BLaER1 (cell line): ENCODE data around the gene USP54.

Experiments
- H3K27ac ChIP-seq: shearing (Covaris generic); formaldehyde crosslinking; 2 replicates; pipeline ENCODE4 v1.8.1; 2022
- H3K27me3 ChIP-seq: shearing (Covaris generic); formaldehyde crosslinking; 2 replicates; pipeline ENCODE4 v1.8.1; 2022
- H3K36me3 ChIP-seq: shearing (Covaris generic); formaldehyde crosslinking; 2 replicates; pipeline ENCODE4 v1.8.1; 2022
- H3K4me1 ChIP-seq: shearing (Covaris generic); formaldehyde crosslinking; 2 replicates; pipeline ENCODE4 v1.8.1; 2022
- H3K4me2 ChIP-seq: shearing (Covaris generic); formaldehyde crosslinking; 2 replicates; pipeline ENCODE4 v1.8.1; 2022
- H3K4me3 ChIP-seq: shearing (Covaris generic); formaldehyde crosslinking; 2 replicates; pipeline ENCODE4 v1.8.1; 2022
- H3K9ac ChIP-seq: shearing (Covaris generic); formaldehyde crosslinking; 2 replicates; pipeline ENCODE4 v1.8.1; 2022
- H3K9me3 ChIP-seq: shearing (Covaris generic); formaldehyde crosslinking; 2 replicates; pipeline ENCODE4 v1.8.1; 2022
- H4K20me1 ChIP-seq: shearing (Covaris generic); formaldehyde crosslinking; 2 replicates; pipeline ENCODE4 v1.8.1; 2022
- Cebpa-rat ChIP-seq: shearing (Covaris generic); IDR thresholded peaks from 2 replicates; pipeline ENCODE4 v1.8.1; 2022

Gene USP54

GRCh38 chr10:73485320-73485719 is 105.8 kb downstream of the USP54 start:
- Histone ChIP-seq H3K4me2 (no peak overlapping the region), H3K27ac (no peak overlapping the region), H3K4me1 (no peaks in the 10 kb centered on the region), H4K20me1 (peaks cover 39% of the 10 kb centered on the region; the same call in 1 of the 2 replicates), H3K27me3 (no peaks in the 10 kb centered on the region), H3K4me3 (no peak overlapping the region), H3K36me3 (peaks cover 43% of the 10 kb centered on the region), H3K9me3 (0 out of 2 replicates have a peak, but pooled peaks cover 5% of the 10 kb centered on the region), H3K9ac (no peak overlapping the region)
- no peak for TF ChIP-seq Cebpa-rat

- Histone ChIP-seq H4K20me1 (peaks cover 23% of the 10 kb centered on the region; the same call in 1 of the 2 replicates), H3K36me3 (peaks cover 60% of the 10 kb centered on the region), H3K27me3 (no peaks in the 10 kb centered on the region), H3K9ac (no peak overlapping the region), H3K27ac (no peak overlapping the region), H3K9me3 (0 out of 2 replicates have a peak, but pooled peaks cover 5% of the 10 kb centered on the region), H3K4me3 (no peak overlapping the region), H3K4me1 (peaks cover 10% of the 10 kb centered on the region), H3K4me2 (no peak overlapping the region)
- TF ChIP-seq Cebpa-rat = no peak
Measured at GRCh38 chr10:73480158-73480557, 111.0 kb downstream of the USP54 start.

- peaks cover 10% of the 10 kb centered on the region for H3K4me1 ChIP-seq
- H3K9me3 ChIP-seq = 0 out of 2 replicates have a peak, but pooled peaks cover 5% of the 10 kb centered on the region
- no peak overlapping the region for H3K4me3 ChIP-seq
- peak overlapping the region; percentile 22; the same call in 1 of the 2 replicates for H3K4me2 ChIP-seq
- H4K20me1 ChIP-seq = peaks cover 23% of the 10 kb centered on the region; the same call in 1 of the 2 replicates
- H3K27ac ChIP-seq = no peak overlapping the region
- H3K27me3 ChIP-seq = no peaks in the 10 kb centered on the region
- no peak overlapping the region for H3K9ac ChIP-seq
- no peak for TF ChIP-seq Cebpa-rat
- H3K36me3 ChIP-seq = peaks cover 67% of the 10 kb centered on the region
Measured at GRCh38 chr10:73478636-73479035, 112.5 kb downstream of the USP54 start.

GRCh38 chr10:73471226-73471625 is 119.9 kb downstream of the USP54 start:
- no peaks in the 10 kb centered on the region for H4K20me1 ChIP-seq
- H3K4me3 ChIP-seq = no peak overlapping the region
- H3K9ac ChIP-seq = no peak overlapping the region
- no peak overlapping the region for H3K4me2 ChIP-seq
- no peaks in the 10 kb centered on the region for H3K27me3 ChIP-seq
- H3K36me3 ChIP-seq = peaks cover 85% of the 10 kb centered on the region
- H3K4me1 ChIP-seq = peaks cover 15% of the 10 kb centered on the region
- no peaks in the 10 kb centered on the region for H3K9me3 ChIP-seq
- no peak overlapping the region for H3K27ac ChIP-seq
- no peak for TF ChIP-seq Cebpa-rat

- H3K27me3 ChIP-seq = no peaks in the 10 kb centered on the region
- peaks cover 83% of the 10 kb centered on the region for H3K36me3 ChIP-seq
- TF ChIP-seq Cebpa-rat = no peak
- no peaks in the 10 kb centered on the region for H4K20me1 ChIP-seq
- H3K9ac ChIP-seq = no peak overlapping the region
- H3K9me3 ChIP-seq = no peaks in the 10 kb centered on the region
- H3K4me2 ChIP-seq = peak overlapping the region; percentile 48
- H3K4me1 ChIP-seq = peaks cover 15% of the 10 kb centered on the region
- no peak overlapping the region for H3K27ac ChIP-seq
- no peak overlapping the region for H3K4me3 ChIP-seq
Measured at GRCh38 chr10:73469579-73469978, 121.6 kb downstream of the USP54 start.

GRCh38 chr10:73467206-73467605 is 123.9 kb downstream of the USP54 start:
- H3K27ac ChIP-seq = no peak overlapping the region
- H3K4me3 ChIP-seq = no peak overlapping the region
- TF ChIP-seq Cebpa-rat = no peak
- no peaks in the 10 kb centered on the region for H3K9me3 ChIP-seq
- H3K9ac ChIP-seq = no peak overlapping the region
- H4K20me1 ChIP-seq = no peaks in the 10 kb centered on the region
- H3K4me1 ChIP-seq = peaks cover 15% of the 10 kb centered on the region
- H3K36me3 ChIP-seq = peaks cover 83% of the 10 kb centered on the region
- H3K4me2 ChIP-seq = no peak overlapping the region
- H3K27me3 ChIP-seq = no peaks in the 10 kb centered on the region

- Histone ChIP-seq H4K20me1 (no peaks in the 10 kb centered on the region), H3K9me3 (no peaks in the 10 kb centered on the region), H3K4me2 (no peak overlapping the region), H3K4me1 (peaks cover 15% of the 10 kb centered on the region), H3K9ac (no peak overlapping the region), H3K4me3 (no peak overlapping the region), H3K27ac (no peak overlapping the region), H3K27me3 (no peaks in the 10 kb centered on the region), H3K36me3 (peaks cover 81% of the 10 kb centered on the region)
- TF ChIP-seq Cebpa-rat = no peak
Measured at GRCh38 chr10:73465978-73466726, 125.0 kb downstream of the USP54 start.

GRCh38 chr10:73460897-73461296 is 130.2 kb downstream of the USP54 start:
- H3K4me1 ChIP-seq = no peaks in the 10 kb centered on the region
- H3K36me3 ChIP-seq = peaks cover 75% of the 10 kb centered on the region
- no peaks in the 10 kb centered on the region for H3K27me3 ChIP-seq
- H3K9ac ChIP-seq = no peak overlapping the region
- H4K20me1 ChIP-seq = no peaks in the 10 kb centered on the region
- H3K27ac ChIP-seq = no peak overlapping the region
- no peaks in the 10 kb centered on the region for H3K9me3 ChIP-seq
- H3K4me2 ChIP-seq = no peak overlapping the region
- no peak for TF ChIP-seq Cebpa-rat
- H3K4me3 ChIP-seq = no peak overlapping the region

- Histone ChIP-seq H3K4me1 (no peaks in the 10 kb centered on the region), H3K27me3 (no peaks in the 10 kb centered on the region), H3K9me3 (no peaks in the 10 kb centered on the region), H3K27ac (no peak overlapping the region), H4K20me1 (no peaks in the 10 kb centered on the region), H3K4me3 (no peak overlapping the region), H3K4me2 (no peak overlapping the region), H3K9ac (no peak overlapping the region), H3K36me3 (peaks cover 67% of the 10 kb centered on the region)
- TF ChIP-seq Cebpa-rat = no peak
Measured at GRCh38 chr10:73459683-73460314, 131.3 kb downstream of the USP54 start.

- Histone ChIP-seq H3K4me1 (no peaks in the 10 kb centered on the region), H3K9ac (no peak overlapping the region), H4K20me1 (no peaks in the 10 kb centered on the region), H3K4me3 (no peak overlapping the region), H3K4me2 (no peak overlapping the region), H3K36me3 (peaks cover 48% of the 10 kb centered on the region), H3K27me3 (no peaks in the 10 kb centered on the region), H3K9me3 (no peaks in the 10 kb centered on the region), H3K27ac (no peak overlapping the region)
- no peak for TF ChIP-seq Cebpa-rat
Measured at GRCh38 chr10:73456187-73456890, 134.8 kb downstream of the USP54 start.
